A673 (cell line): ENCODE measurements around the gene PSMF1.

Source experiments
- EZH2 ChIP-seq: fragments of 200-600 bp; sonication (generic); IDR thresholded peaks from 2 replicates; pipeline ENCODE4 v1.6.1; 2017; ENCODE audit warnings: borderline replicate concordance, low read depth, mild to moderate bottlenecking, mixed read lengths, antibody characterized with exemption, low read length; ENCODE audit not compliant: poor library complexity, severe bottlenecking
- TF ChIP-seq, protein P1 (sequence below): fragments of 300-800, 200-600 bp; sonication (generic); conservative IDR thresholded peaks from 2 replicates; pipeline ENCODE4 v1.5.1; 2017; ENCODE audit warnings: low read depth, mild to moderate bottlenecking, antibody characterized with exemption, low read length, moderate library complexity, mixed read lengths

DNA sequence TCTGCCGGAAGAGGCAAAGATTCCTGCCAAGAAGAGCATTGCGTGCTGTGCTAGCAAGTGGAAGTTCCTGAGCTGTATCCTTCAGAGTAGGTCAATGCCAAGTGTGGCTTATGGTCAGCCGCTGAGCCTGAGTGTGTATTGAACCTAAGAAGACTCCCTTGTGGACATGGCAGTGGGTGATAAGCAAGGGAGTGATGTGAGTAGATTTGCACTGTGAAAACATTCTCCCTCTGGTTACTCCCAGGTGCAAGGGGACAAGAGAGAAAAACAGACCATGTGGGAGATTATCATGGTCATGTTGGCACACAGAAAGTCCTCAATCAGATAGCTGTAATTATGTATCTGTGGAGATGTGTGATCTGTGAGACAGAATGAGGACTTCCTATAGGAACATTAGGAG is 72.4 kb downstream of the PSMF1 start:
- TF ChIP-seq, protein P1, sequence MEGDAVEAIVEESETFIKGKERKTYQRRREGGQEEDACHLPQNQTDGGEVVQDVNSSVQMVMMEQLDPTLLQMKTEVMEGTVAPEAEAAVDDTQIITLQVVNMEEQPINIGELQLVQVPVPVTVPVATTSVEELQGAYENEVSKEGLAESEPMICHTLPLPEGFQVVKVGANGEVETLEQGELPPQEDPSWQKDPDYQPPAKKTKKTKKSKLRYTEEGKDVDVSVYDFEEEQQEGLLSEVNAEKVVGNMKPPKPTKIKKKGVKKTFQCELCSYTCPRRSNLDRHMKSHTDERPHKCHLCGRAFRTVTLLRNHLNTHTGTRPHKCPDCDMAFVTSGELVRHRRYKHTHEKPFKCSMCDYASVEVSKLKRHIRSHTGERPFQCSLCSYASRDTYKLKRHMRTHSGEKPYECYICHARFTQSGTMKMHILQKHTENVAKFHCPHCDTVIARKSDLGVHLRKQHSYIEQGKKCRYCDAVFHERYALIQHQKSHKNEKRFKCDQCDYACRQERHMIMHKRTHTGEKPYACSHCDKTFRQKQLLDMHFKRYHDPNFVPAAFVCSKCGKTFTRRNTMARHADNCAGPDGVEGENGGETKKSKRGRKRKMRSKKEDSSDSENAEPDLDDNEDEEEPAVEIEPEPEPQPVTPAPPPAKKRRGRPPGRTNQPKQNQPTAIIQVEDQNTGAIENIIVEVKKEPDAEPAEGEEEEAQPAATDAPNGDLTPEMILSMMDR = no peak
- TF ChIP-seq EZH2 = no peak
